HUES64 (cell line): ENCODE data around the gene INTS7.
"Not testable (repeated sequence)": the region's sequence is repeated elsewhere in the genome, so short reads cannot be mapped to it uniquely, and the experiment has no call there.

Experiments used
- H3K27ac ChIP-seq: 2 replicates; pipeline ENCODE4 v1.7.0; 2013; ENCODE audit warnings: low read depth, low read length, inconsistent platforms
- H3K27me3 ChIP-seq: 2 replicates; pipeline ENCODE4 v1.6.1; 2013; ENCODE audit warnings: mild to moderate bottlenecking, low read length; ENCODE audit not compliant: insufficient read depth
- H3K36me3 ChIP-seq: 2 replicates; pipeline ENCODE4 v1.6.1; 2013; ENCODE audit warnings: mild to moderate bottlenecking, low read length; ENCODE audit not compliant: insufficient read depth
- H3K4me1 ChIP-seq: 2 replicates; pipeline ENCODE4 v1.6.1; 2013; ENCODE audit warnings: mild to moderate bottlenecking, low read length, moderate library complexity; ENCODE audit not compliant: insufficient read depth
- H3K4me3 ChIP-seq: 2 replicates; pipeline ENCODE4 v1.5.1; 2013; ENCODE audit warnings: mild to moderate bottlenecking, low read length, moderate library complexity
- H3K9ac ChIP-seq: 2 replicates; pipeline ENCODE4 v1.6.1; 2013; ENCODE audit warnings: mild to moderate bottlenecking, low read depth, low read length
- H3K9me3 ChIP-seq: 2 replicates; pipeline ENCODE4 v1.6.1; 2013; ENCODE audit warnings: low read depth, low read length; ENCODE audit not compliant: insufficient read depth
- WGBS: fragments of 150-250, 120-280 bp; methylation state at CpG from one replicate; pipeline ENCODE4 v1.1.7; 2013; ENCODE audit warnings: missing lambda C conversion rate; 5-methylcytosine and 5-hydroxymethylcytosine counted together

The INTS7 gene

DNA sequence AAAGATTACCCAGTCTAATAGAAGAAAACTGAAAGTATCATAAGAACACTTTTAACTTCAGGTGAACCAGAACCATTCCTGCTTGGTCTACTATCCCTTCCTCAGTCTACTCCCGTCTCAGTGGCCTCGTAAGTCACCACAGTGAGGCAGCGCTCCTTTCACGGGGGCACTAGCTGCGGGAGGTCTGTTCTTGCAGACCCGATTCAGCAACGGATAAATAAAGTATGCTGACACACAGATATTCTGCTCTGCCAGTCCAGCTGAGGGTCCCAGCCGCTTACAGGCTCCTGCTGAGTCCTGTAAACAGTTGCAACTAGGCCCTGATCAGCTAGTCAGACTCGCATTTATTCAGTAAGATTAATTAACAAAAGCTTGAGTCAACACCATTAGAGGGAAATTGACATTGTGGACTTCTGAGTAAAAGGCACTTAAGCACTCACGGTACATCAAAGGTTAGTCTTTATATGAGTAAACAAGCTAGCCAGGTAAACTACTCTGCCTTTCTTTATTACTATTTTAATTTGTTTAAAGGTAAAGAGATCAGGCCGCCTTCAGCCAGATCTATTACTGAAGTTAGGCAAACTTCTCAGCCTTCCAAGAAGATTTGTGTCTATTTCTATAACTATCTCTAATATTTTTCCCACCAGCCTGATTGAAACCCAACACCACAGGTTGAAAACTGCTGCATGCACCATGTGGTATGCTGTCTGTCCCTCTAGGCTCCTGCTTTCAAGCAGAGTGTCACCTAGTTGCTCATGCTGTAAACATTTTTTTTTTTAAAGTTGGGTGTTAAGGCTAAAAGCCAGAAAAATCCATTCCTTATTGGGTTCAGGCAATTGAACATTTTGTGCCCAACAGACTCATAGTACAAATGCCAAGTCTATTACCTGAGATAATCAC lies 87.7 kb downstream of the INTS7 start:
- no peak overlapping the region for H3K4me3 ChIP-seq
- H3K9ac ChIP-seq: no peak overlapping the region
- 21% methylated on average over 11 of the region's 11 CpGs for WGBS
- H3K27ac ChIP-seq: no peak overlapping the region
- H3K9me3 ChIP-seq: no peaks in the 10 kb centered on the region
- peaks cover 29% of the 10 kb centered on the region for H3K27me3 ChIP-seq
- H3K36me3 ChIP-seq: peaks cover 17% of the 10 kb centered on the region
- peaks cover 22% of the 10 kb centered on the region for H3K4me1 ChIP-seq

DNA sequence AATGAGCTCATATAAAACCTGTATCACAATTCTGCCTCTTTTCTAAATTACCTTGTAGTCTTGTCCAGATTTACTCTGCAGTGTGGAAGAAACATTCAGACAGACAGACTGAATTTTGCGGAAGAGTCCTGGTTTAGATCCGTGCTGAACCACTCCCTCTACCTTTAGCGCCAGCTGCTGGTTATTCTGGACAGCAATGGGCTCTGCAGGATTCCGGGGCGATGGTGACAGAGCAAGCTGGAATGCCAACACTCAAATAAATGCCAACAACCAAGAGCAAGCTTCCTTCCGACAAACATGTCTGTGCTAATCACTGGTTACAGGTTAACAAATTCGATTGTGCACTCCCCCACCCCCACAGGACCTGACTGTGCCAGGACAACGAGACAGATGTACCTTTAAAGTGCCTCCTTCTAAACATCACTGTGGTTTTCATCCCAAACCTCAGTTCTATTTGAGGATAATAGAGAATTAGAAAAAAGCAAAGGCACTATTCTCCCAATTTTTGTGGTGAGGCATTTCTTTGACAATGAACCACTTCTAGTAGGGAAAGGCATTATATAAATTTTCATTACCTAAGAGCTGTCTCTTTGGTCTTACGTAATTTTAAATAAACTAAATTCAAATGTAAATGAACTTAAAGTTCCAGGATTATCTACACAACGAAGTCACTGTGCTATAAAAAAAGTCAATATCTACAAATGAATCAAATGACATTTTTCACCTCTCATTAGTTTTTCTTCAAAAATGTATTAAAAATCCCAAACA lies 90.4 kb downstream of the INTS7 start:
- Histone ChIP-seq H3K36me3 (peaks cover 20% of the 10 kb centered on the region), H3K27ac (no peak overlapping the region), H3K9ac (no peak overlapping the region), H3K4me3 (no peak overlapping the region), H3K9me3 (no peaks in the 10 kb centered on the region), H3K4me1 (peaks cover 22% of the 10 kb centered on the region), H3K27me3 (peaks cover 29% of the 10 kb centered on the region)
- WGBS: 68% methylated on average over 9 of the region's 10 CpGs

DNA sequence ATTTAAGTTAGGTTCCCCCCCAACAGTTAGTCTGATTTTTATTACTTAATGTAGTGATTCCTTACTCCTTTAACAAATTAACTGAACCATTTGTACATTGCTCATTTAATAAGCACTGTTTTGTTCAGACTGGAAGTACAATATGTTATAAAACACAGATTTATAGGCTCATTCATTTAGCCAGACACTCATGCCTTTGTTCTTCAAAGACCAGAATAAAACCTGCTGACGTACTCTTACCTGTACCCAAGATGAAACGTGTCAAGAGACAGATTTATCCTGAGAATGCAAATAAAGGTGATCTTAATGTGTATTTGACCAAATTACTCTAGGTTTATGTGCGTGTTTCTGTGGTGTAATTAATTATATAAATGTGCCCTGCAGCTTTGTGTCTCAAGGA lies 92.8 kb downstream of the INTS7 start:
- Histone ChIP-seq H3K27me3 (peaks cover 17% of the 10 kb centered on the region; the same call in 1 of the 2 replicates), H3K4me3 (no peak overlapping the region), H3K9me3 (no peaks in the 10 kb centered on the region), H3K4me1 (peaks cover 15% of the 10 kb centered on the region), H3K9ac (no peak overlapping the region), H3K27ac (no peak overlapping the region), H3K36me3 (peaks cover 20% of the 10 kb centered on the region)
- 90% methylated on average over 3 of the region's 3 CpGs for WGBS

DNA sequence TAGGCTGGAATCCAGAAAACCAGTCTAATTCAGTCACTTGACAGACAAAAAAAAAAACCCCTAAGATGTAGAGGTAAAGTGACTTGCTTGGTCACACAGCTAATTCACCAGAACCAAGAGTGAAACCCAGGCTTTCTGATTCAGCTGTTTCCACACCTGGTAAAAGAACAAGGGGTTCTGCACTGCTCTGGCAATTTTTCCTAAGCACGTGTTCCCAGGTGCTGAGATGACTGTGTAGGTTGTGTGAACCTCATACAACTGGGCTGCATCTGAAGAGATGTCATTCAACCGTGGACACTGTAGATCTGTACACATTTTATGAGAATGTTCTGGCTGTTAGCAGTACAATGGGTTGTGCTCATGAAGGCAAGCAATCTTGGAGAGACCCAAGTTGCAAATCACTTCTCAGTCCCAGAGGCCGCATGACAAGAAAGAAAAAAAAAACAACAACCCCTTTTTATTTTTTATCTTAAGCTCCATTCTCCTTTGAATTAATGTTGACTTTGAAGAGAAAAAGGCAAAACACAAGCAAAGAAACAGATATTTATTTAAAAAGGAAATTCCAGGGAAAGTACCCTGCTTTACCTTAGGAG lies 95.4 kb downstream of the INTS7 start:
- WGBS: 94% methylated on average over 3 of the region's 3 CpGs
- Histone ChIP-seq H3K27ac (no peak overlapping the region), H3K4me3 (no peak overlapping the region), H3K36me3 (peaks cover 20% of the 10 kb centered on the region), H3K9ac (no peak overlapping the region), H3K4me1 (peaks cover 9% of the 10 kb centered on the region; the same call in 1 of the 2 replicates), H3K27me3 (no peaks in the 10 kb centered on the region), H3K9me3 (no peaks in the 10 kb centered on the region)

DNA sequence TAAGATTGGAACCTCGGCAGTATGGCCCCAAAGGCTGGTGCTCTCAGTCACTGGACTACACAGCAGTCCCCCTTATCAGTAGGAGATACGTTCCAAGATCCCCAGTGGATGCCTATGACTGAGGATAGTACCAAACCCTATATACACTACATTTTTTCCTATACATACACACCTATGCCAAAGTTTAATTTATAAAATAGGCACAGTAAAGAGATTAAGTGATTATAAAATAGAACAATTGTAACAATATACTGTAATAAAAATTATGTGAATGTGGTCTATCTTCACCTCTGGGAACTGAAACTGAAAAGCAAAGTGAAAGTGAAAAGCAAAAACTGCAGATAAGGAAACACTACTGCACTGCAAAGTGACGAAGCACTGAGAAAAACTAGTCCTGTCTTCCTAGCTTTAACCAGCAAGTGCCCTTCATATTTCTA lies 96.8 kb downstream of the INTS7 start:
- no peaks in the 10 kb centered on the region for H3K27me3 ChIP-seq
- H3K9ac ChIP-seq: no peak overlapping the region
- H3K27ac ChIP-seq: no peak overlapping the region
- peaks cover 17% of the 10 kb centered on the region for H3K36me3 ChIP-seq
- H3K4me3 ChIP-seq: no peak overlapping the region
- no peaks in the 10 kb centered on the region for H3K9me3 ChIP-seq
- H3K4me1 ChIP-seq: 0 out of 2 replicates have a peak, but pooled peaks cover 12% of the 10 kb centered on the region
- 95% methylated on average over 3 of the region's 3 CpGs for WGBS

DNA sequence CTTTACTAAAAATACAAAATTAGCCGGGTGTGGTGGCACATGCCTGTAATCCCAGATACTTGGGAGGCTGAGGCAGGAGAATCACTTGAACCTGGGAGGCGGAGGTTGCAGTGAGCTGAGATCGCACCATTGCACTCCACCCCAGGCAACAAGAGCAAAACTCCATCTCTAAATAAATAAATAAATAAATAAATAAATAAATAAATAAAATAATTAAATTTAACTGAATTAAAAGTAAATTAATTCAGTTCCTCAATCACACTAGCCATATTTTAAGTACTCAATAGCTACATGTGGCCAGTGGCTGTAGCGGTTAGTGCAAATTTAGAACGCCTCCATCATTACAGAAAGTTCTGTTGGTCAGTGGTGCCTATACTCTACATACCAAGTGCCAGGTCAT lies 97.9 kb downstream of the INTS7 start:
- WGBS: 93% methylated on average over 3 of the region's 5 CpGs
- H3K9ac ChIP-seq, H3K9me3 ChIP-seq, H3K4me3 ChIP-seq, H3K27ac ChIP-seq, H3K27me3 ChIP-seq: not testable (repeated sequence)
- peaks cover 11% of the 10 kb centered on the region; the same call in 1 of the 2 replicates for H3K36me3 ChIP-seq
- 0 out of 2 replicates have a peak, but pooled peaks cover 14% of the 10 kb centered on the region for H3K4me1 ChIP-seq

DNA sequence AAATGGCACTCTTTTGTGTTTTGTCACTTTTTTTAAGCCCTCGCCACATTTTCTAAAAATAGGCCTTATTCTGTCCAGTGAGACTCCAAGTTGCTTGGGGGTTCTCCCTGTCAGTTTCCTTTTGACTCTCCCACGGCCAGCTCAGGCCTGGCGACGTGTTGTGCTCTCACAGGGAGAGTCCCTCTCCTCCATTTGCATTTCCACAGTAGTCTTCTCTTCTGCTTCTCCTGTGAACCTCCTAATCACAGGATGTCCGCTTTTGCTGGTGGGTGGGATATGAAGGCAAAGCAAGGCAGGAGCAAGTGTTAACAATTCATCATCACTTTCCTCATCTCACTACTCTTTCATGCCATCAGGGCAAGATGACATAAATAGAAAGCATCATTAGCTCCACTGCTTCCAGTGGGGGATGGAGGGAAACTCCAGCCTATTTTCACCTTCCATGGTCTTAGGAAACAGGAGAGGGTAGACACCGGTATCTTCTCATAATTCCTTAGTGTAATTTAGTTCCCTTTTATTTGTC lies 99.8 kb downstream of the INTS7 start:
- Histone ChIP-seq H3K4me1 (0 out of 2 replicates have a peak, but pooled peaks cover 14% of the 10 kb centered on the region), H3K36me3 (0 out of 2 replicates have a peak, but pooled peaks cover under 1% of the 10 kb centered on the region), H3K4me3 (no peak overlapping the region), H3K27ac (no peak overlapping the region), H3K9ac (no peak overlapping the region), H3K27me3 (no peaks in the 10 kb centered on the region), H3K9me3 (no peaks in the 10 kb centered on the region)
- 60% methylated on average over 5 of the region's 6 CpGs for WGBS

DNA sequence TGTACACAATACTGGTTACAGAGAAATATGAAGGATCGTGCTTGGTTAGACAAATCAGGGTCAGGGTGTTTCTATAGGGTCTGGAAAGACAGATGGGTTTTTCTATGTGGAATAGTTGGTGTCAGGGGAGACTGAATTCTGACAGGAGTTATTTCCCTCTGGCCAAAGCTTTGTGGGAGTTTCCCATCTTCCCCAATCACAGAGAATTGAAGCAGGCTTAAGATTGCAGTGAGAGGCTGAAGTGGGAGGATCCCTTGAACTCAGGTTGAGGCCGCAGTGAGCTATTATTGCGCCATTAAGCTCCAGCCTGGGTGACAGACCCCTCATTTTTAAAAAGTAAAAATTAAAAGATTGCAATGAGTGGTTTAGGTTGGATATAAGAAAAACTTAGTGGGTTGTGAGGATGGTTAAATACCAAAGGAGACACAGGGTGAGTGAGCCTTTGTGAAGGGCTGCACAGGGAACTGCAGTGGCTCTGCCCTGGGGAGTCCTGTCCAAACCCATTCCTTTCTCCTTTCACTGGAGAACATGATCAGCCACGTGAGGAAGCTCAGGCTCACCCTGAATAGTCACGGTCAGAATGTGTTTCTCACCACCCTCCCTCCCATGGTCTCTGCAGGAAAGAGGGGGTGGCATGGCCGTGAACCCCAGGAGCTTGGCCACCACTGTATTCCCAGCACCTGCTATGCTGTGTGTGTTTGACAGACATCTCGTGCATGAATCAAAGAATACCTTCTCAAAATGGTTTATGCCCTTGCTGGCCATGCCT lies 101.2 kb downstream of the INTS7 start:
- no peaks in the 10 kb centered on the region for H3K9me3 ChIP-seq
- peaks cover 17% of the 10 kb centered on the region; the same call in 1 of the 2 replicates for H3K4me1 ChIP-seq
- H3K4me3 ChIP-seq: no peak overlapping the region
- no peak overlapping the region for H3K27ac ChIP-seq
- no peak overlapping the region for H3K9ac ChIP-seq
- no peaks in the 10 kb centered on the region for H3K27me3 ChIP-seq
- no peaks in the 10 kb centered on the region for H3K36me3 ChIP-seq
- WGBS: 80% methylated on average over 7 of the region's 7 CpGs

DNA sequence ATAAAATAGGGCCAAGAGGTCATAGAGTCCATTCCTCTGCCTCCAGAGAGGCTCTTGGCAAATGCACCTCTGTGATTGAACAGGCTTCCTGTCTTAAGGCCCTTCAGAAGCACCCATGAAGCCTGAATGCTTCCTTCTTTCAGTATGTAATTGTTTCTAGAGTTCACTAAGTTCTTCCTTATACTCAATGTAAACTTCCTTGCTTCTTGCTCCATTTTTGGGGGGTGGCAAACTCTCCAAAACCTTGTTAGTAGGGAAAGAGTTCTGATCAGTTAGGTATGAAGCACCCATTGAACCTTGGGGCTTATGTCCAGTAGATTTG lies 102.5 kb downstream of the INTS7 start:
- Histone ChIP-seq H3K4me3 (no peak overlapping the region), H3K9me3 (no peaks in the 10 kb centered on the region), H3K4me1 (peaks cover 29% of the 10 kb centered on the region), H3K9ac (no peak overlapping the region), H3K27ac (no peak overlapping the region), H3K36me3 (no peaks in the 10 kb centered on the region), H3K27me3 (no peaks in the 10 kb centered on the region)

DNA sequence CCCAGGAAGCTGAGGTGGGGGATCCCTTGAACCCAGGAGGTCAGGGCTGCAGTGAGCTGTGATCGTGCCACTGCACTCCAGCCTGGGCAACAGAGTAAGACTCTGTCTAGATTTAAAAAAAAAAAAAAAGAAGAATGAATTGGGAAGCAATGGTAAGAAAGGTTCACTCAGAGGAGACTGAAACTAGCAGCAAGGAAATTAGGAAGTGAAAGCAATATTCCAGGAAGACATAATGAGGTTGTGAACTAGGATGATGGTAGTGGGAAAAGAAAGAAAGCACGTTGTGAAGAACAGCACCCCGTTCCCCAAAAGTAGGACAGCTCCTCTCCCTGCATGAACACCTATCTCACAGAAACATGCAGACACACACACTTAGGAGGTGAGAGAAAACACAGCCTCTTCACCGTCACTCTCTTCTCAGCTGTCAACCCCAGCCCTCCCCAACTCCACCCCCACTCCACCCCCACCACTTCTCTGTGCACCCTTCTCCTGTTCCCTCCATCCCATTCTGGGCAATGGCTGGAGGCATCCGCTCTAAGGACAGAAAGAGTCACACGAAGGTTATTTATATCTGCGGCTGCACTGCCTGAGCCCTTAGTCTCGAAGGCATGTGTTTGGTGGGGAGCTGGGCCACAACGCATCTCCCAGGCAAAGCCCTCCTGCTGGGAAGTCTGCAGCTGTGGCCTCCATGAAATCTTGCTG lies 103.0 kb downstream of the INTS7 start:
- no peak overlapping the region for H3K9ac ChIP-seq
- H3K9me3 ChIP-seq: no peaks in the 10 kb centered on the region
- no peak overlapping the region for H3K27ac ChIP-seq
- H3K27me3 ChIP-seq: no peaks in the 10 kb centered on the region
- peaks cover 31% of the 10 kb centered on the region for H3K4me1 ChIP-seq
- H3K36me3 ChIP-seq: no peaks in the 10 kb centered on the region
- WGBS: 85% methylated on average over 9 of the region's 9 CpGs
- H3K4me3 ChIP-seq: no peak overlapping the region
